Ecto neural progenitor cell (in vitro differentiated cells): ENCODE data around the gene DDX31.

Source experiments
- DNase-seq: peaks from one replicate; pipeline ENCODE4 v3.0.0-alpha.2; 2018; ENCODE audit warnings: low spot score

DDX31 gene

GRCh38 chr9:132634327-132634726, 35.5 kb downstream of the DDX31 start:
- no peak for DNase-seq

- DNase-seq: no peak
Observed at GRCh38 chr9:132632413-132633129, 37.2 kb downstream of the DDX31 start.

- no peak for DNase-seq
Observed at GRCh38 chr9:132631685-132632084, 38.1 kb downstream of the DDX31 start.

- DNase-seq: no peak
Observed at GRCh38 chr9:132631280-132631679, 38.5 kb downstream of the DDX31 start.

GRCh38 chr9:132630811-132631210, 39.0 kb downstream of the DDX31 start:
- no peak for DNase-seq

GRCh38 chr9:132630116-132630515, 39.7 kb downstream of the DDX31 start:
- no peak for DNase-seq

- no peak for DNase-seq
Observed at GRCh38 chr9:132628746-132629145, 41.0 kb downstream of the DDX31 start.

- DNase-seq: no peak
Observed at GRCh38 chr9:132627594-132627993, 42.2 kb downstream of the DDX31 start.

- DNase-seq: no peak
Observed at GRCh38 chr9:132627106-132627505, 42.7 kb downstream of the DDX31 start.

- DNase-seq: no peak
Observed at GRCh38 chr9:132626285-132626684, 43.5 kb downstream of the DDX31 start.

GRCh38 chr9:132622159-132622558, 47.6 kb downstream of the DDX31 start:
- no peak for DNase-seq

- DNase-seq: no peak
Observed at GRCh38 chr9:132616725-132617124, 53.1 kb downstream of the DDX31 start.

GRCh38 chr9:132615774-132616173, 54.0 kb downstream of the DDX31 start:
- no peak for DNase-seq

- no peak for DNase-seq
Observed at GRCh38 chr9:132614324-132614723, 55.5 kb downstream of the DDX31 start.

- DNase-seq: no peak
Observed at GRCh38 chr9:132610661-132611060, 59.1 kb downstream of the DDX31 start.

GRCh38 chr9:132609829-132610228, 60.0 kb downstream of the DDX31 start:
- no peak for DNase-seq

- peak; percentile 90 for DNase-seq
Observed at GRCh38 chr9:132609184-132609583, 60.6 kb downstream of the DDX31 start.

- no peak for DNase-seq
Observed at GRCh38 chr9:132606066-132606465, 63.7 kb downstream of the DDX31 start.

GRCh38 chr9:132605387-132605786, 64.4 kb downstream of the DDX31 start:
- no peak for DNase-seq

GRCh38 chr9:132602207-132602606, 67.6 kb downstream of the DDX31 start:
- no peak for DNase-seq

GRCh38 chr9:132600326-132600984, 69.3 kb downstream of the DDX31 start:
- DNase-seq: no peak

- DNase-seq: no peak
Observed at GRCh38 chr9:132597073-132597775, 72.6 kb downstream of the DDX31 start.

- no peak for DNase-seq
Observed at GRCh38 chr9:132596200-132596599, 73.6 kb downstream of the DDX31 start.
